ENCODE data around the gene PM20D2.
A peak's percentile ranks its signal among the peaks of the same experiment; 100 is the strongest.

Gene PM20D2

GRCh38 chr6:89145091-89145955 lies 532 bp upstream of the PM20D2 start:
- DNase-seq: peak; percentile 47

GRCh38 chr6:89146718-89147700 lies 1.2 kb downstream of the PM20D2 start:
- DNase-seq: no peak

GRCh38 chr6:89148016-89148750 lies 2.3 kb downstream of the PM20D2 start:
- no peak for DNase-seq

GRCh38 chr6:89154131-89154530 lies 8.3 kb downstream of the PM20D2 start:
- no peak for DNase-seq

- DNase-seq: no peak
These were observed 14.7 kb downstream of the PM20D2 start for GRCh38 chr6:89160331-89161092.

GRCh38 chr6:89161326-89162046 lies 15.6 kb downstream of the PM20D2 start:
- DNase-seq: no peak

- DNase-seq: no peak
These were observed 16.2 kb downstream of the PM20D2 start for GRCh38 chr6:89162047-89162371.

GRCh38 chr6:89172131-89172530 lies 26.3 kb downstream of the PM20D2 start:
- DNase-seq: no peak

- no peak for DNase-seq
These were observed 27.8 kb downstream of the PM20D2 start for GRCh38 chr6:89173634-89174033.

- no peak for DNase-seq
These were observed 34.3 kb downstream of the PM20D2 start for GRCh38 chr6:89180112-89180511.

GRCh38 chr6:89180971-89181370 lies 35.1 kb downstream of the PM20D2 start:
- DNase-seq: no peak

GRCh38 chr6:89183294-89183693 lies 37.4 kb downstream of the PM20D2 start:
- no peak for DNase-seq

GRCh38 chr6:89184344-89184743 lies 38.5 kb downstream of the PM20D2 start:
- DNase-seq: no peak

- no peak for DNase-seq
These were observed 40.9 kb downstream of the PM20D2 start for GRCh38 chr6:89186762-89187161.

- DNase-seq: no peak
These were observed 41.6 kb downstream of the PM20D2 start for GRCh38 chr6:89187504-89187903.

- no peak for DNase-seq
These were observed 44.9 kb downstream of the PM20D2 start for GRCh38 chr6:89190741-89191140.

GRCh38 chr6:89194559-89194958 lies 48.7 kb downstream of the PM20D2 start:
- DNase-seq: no peak

- DNase-seq: no peak
These were observed 51.3 kb downstream of the PM20D2 start for GRCh38 chr6:89197141-89197540.

GRCh38 chr6:89198235-89198634 lies 52.4 kb downstream of the PM20D2 start:
- DNase-seq: no peak

GRCh38 chr6:89199579-89199978 lies 53.7 kb downstream of the PM20D2 start:
- no peak for DNase-seq

- DNase-seq: no peak
These were observed 54.9 kb downstream of the PM20D2 start for GRCh38 chr6:89200706-89201215.
